Stomach (tissue), 9 donors: ENCODE data around the gene SOX11. TPM values are rescaled to one million over a fixed set of nuclear protein-coding genes. Genes with fewer than 3 reads are reported as not detected.

Experiments used
- DNase-seq, 2 donors: peaks; one replicate each; pipeline versions ENCODE4 v3.0.0 to v3.0.0-alpha.2; 2013 to 2019
- H3K27ac ChIP-seq, 5 donors: fragments of 200-600 bp in 4 of 5; sonication (generic) in 4 of 5; one replicate each; pipeline ENCODE4 v1.5.1; 2013 to 2019; ENCODE audit warnings: mild to moderate bottlenecking in 1 of 5, moderate library complexity in 1 of 5
- H3K27me3 ChIP-seq, 3 donors: fragments of 200-600 bp; sonication (generic); one replicate each; pipeline ENCODE4 v1.5.1; 2017 to 2019; ENCODE audit warnings: mixed run types in 1 of 3
- H3K36me3 ChIP-seq, 4 donors: fragments of 200-600 bp; sonication (generic); 1 replicate in 3 of 4; 2 replicates in 1 of 4; pipeline ENCODE4 v1.5.1; 2016 to 2019
- H3K4me1 ChIP-seq, 4 donors: fragments of 200-600 bp; sonication (generic); one replicate each; pipeline ENCODE4 v1.5.1; 2016 to 2019
- H3K4me3 ChIP-seq, 4 donors: fragments of 200-600 bp; sonication (generic) in 3 of 4; one replicate each; pipeline ENCODE4 v1.5.1; 2016 to 2019; ENCODE audit warnings: mild to moderate bottlenecking in 1 of 4
- H3K9me3 ChIP-seq, 4 donors: fragments of 200-600 bp; sonication (generic); one replicate each; pipeline ENCODE4 v1.5.1; 2016 to 2019
- CTCF ChIP-seq, 7 experiments: fragments of 450-650 bp in 4 of 7; fragments of 200-600 bp in 3 of 7; sonication (generic) in 3 of 7; IDR thresholded peaks; one replicate each; pipeline ENCODE4 v1.5.1; 2016 to 2019; ENCODE audit warnings: antibody characterized with exemption in 7 of 7, control low read depth in 2 of 7, mild to moderate bottlenecking in 1 of 7
- EP300 ChIP-seq: sonication (generic); formaldehyde crosslinking; IDR thresholded peaks from one replicate; pipeline ENCODE4 v1.6.1; 2017; ENCODE audit warnings: antibody characterized with exemption
- POLR2A ChIP-seq, 4 donors: fragments of 450-650 bp; IDR thresholded peaks; one replicate each; pipeline ENCODE4 v1.6.1; 2016; ENCODE audit warnings: antibody characterized with exemption in 4 of 4, control low read depth in 2 of 4, mild to moderate bottlenecking in 1 of 4, moderate library complexity in 1 of 4
- POLR2AphosphoS5 ChIP-seq, 3 donors: sonication (generic); formaldehyde crosslinking; IDR thresholded peaks; one replicate each; pipeline ENCODE4 v1.6.1; 2016; ENCODE audit warnings: antibody characterized with exemption in 3 of 3
- WGBS, 5 donors: extraction: QIAGEN DNeasy Blood & Tissue Kit in 3 of 5; methylation state at CpG; one replicate each; pipeline versions ENCODE4 v1.1.5 to v1.1.7; 2013 to 2018; 5-methylcytosine and 5-hydroxymethylcytosine counted together
- intact Hi-C: fragments of 100-400 bp; cut with DNase I; formaldehyde crosslinking; loops from one replicate; pipeline ENCODE4 v1.15.1; 2023; ENCODE audit warnings: low total_unique reads
- polyA plus RNA-seq, 3 donors: library from polyadenylated mRNA; stranded (reverse); fragments of 200-250 nt; gene quantifications; one replicate each; pipeline ENCODE4 v1.2.3, GENCODE V29; 2013
- total RNA-seq, 5 donors: library from RNA; depleted of rRNA; stranded (reverse); fragments of >200 nt; gene quantifications; one replicate each; pipeline versions ENCODE4 v1.1.0 to v1.2.3, GENCODE V29; 2014 to 2016
- donor health status: healthy with polysubstance abuse.
- donor health status: Bipolar disorder and iron deficiency.
- donor health status: healthy.

The SOX11 gene
- total and polyA plus RNA-seq, 8 donors = 0.06 to 3.7 (median 0.11) TPM; not detected in 4

- peaks cover 33 to 86% (median 55%) of the 10 kb centered on the region in 3 donors for H3K27me3 ChIP-seq
- H3K4me1 ChIP-seq = peaks cover 31 to 40% (median 36%) of the 10 kb centered on the region in 4 donors
- DNase-seq = no peak
- TF ChIP-seq POLR2AphosphoS5 (IDR thresholded peaks at IDR 0.05) (no peak), CTCF (IDR thresholded peaks at IDR 0.05) (no peak), EP300 (no peak), POLR2A (IDR thresholded peaks at IDR 0.05) (no peak)
- H3K9me3 ChIP-seq = no peaks in the 10 kb centered on the region
- peak overlapping the region; percentile 11 to 44 (median 36) for H3K4me3 ChIP-seq
- intact Hi-C loops = no loop called here
- H3K27ac ChIP-seq = no peak overlapping the region
- WGBS, 5 donors = 4 to 12% (median 9%) methylated on average over 24 to 25 of the region's 25 CpGs
- no peaks in the 10 kb centered on the region for H3K36me3 ChIP-seq
Observed at GRCh38 chr2:5690718-5691220, 1.4 kb upstream of the SOX11 start.

- no peak overlapping the region for H3K27ac ChIP-seq
- H3K4me1 ChIP-seq = peaks cover 38 to 47% (median 42%) of the 10 kb centered on the region in 4 donors
- 3 to 5% (median 3%) methylated on average over 51 to 83 of the region's 83 CpGs for WGBS, 5 donors
- TF ChIP-seq CTCF (IDR thresholded peaks at IDR 0.05) (no peak), EP300 (no peak), POLR2AphosphoS5 (IDR thresholded peaks at IDR 0.05) (no peak), POLR2A (IDR thresholded peaks at IDR 0.05) (no peak)
- peak overlapping the region; percentile 11 to 44 (median 36) for H3K4me3 ChIP-seq
- DNase-seq = peak in 1 of 2 donors; percentile 90
- H3K36me3 ChIP-seq = no peaks in the 10 kb centered on the region
- intact Hi-C loops = no loop called here
- H3K27me3 ChIP-seq = peaks cover 39 to 86% (median 61%) of the 10 kb centered on the region in 3 donors
- H3K9me3 ChIP-seq = no peaks in the 10 kb centered on the region
Observed at GRCh38 chr2:5691221-5691984, 781 bp upstream of the SOX11 start.

- peak in 1 of 2 donors; percentile 77 for DNase-seq
- Histone ChIP-seq H3K27me3 (peaks cover 42 to 88% (median 74%) of the 10 kb centered on the region in 3 donors), H3K9me3 (no peaks in the 10 kb centered on the region), H3K27ac (no peak overlapping the region), H3K36me3 (no peaks in the 10 kb centered on the region), H3K4me1 (peaks cover 47 to 59% (median 53%) of the 10 kb centered on the region in 4 donors), H3K4me3 (peak overlapping the region; percentile 11 to 44 (median 36))
- TF ChIP-seq EP300 (no peak), CTCF (IDR thresholded peaks at IDR 0.05) (no peak), POLR2AphosphoS5 (IDR thresholded peaks at IDR 0.05) (no peak), POLR2A (IDR thresholded peaks at IDR 0.05) (no peak)
- 2 to 10% (median 4%) methylated on average over 34 to 69 of the region's 69 CpGs for WGBS, 5 donors
- intact Hi-C loops = no loop called here
Observed at GRCh38 chr2:5692561-5693286, 540 bp downstream of the SOX11 start.
